Measurements from ENCODE around the gene FAM120B.

Gene FAM120B

DNA sequence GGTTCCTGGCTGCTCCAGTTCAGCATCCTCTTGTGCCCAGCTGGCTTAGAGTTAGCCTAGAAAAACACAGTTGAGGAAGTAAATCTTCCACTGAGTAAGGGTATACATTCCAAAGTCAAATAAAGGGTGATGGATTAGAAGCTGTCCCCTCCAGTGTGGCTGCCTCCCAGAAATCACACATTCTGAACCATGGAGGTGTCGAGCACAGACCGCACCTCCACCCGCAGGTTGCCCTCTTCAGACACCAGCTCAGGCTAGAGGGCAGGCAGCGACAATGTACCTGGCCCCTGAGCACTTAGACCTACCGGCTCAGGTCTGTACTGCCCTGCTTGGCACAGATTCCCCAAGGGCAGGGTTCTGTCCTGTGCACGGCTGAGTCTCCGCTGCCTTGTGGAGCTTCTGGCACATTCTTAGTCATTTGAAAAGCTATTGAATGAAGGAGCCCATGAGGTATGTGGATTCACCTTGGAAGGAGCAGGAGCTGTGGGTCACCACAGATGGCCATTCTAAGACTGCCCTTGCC, 118.1 kb downstream of the FAM120B start:
- no peak for DNase-seq

GRCh38 chr6:170429450-170429849, 122.9 kb downstream of the FAM120B start:
- DNase-seq, result no peak

DNA sequence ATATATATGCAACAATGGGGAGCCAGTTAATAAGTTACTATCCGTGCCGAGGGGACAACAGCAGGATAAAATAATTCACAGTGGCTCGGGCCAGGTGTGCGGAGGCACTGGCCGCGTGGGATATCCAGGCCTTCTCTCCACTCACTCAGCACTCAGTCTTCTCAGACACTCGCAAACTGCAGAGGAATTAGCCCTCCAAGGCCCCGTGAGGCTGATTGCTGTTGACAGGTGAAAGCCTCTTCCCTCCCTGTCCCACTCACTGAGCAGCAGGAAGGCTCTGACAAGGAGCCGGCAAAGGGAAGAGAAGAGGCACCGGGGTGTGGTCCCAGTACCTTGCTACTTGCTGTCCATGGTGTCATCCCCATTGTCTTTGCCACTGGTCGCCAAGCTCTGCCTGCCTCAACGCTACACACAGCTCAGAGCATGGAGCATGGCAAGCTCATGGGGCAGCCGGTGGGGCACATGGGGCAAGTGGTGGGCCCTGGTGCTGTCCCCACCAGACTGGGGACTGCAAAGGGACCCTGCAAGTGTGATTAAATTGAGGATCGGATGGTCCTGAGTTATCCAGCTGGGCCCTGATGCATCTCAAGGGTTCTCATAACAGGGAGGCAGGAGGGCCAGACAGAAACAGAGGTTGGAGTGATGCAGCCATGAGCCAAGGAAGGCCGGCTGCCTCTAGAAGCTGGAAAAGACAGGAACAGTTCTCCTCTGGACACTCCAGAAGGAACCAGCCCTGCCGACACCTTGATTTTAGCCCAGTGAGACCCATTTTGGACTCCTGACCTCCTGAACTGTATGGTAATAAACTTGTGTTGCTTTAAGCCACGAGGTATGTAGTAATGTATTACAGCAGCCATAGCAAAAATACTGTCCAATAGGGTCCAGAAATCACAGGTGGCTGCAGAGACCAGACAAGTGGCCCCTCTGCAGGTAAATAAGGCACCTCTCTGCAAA, 126.9 kb downstream of the FAM120B start:
- DNase-seq, result no peak

GRCh38 chr6:170434117-170434820, 127.7 kb downstream of the FAM120B start:
- no peak for DNase-seq

DNA sequence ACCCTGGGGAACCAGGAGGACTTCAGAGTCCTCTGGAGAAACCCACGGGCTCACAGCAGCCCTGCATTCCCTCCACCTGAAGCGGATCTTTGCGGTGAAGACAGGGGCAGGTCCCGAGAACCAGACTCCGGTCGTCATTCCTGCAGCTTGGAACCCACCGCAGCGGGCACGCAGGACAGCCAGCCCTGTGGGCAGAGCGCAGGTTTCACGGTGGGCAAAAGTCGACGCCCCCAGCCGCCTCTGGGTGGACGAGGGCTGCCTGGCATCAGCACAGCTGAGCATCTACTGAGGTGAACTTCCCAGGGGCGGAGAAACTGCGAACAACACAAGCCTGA, 128.2 kb downstream of the FAM120B start:
- no peak for DNase-seq

DNA sequence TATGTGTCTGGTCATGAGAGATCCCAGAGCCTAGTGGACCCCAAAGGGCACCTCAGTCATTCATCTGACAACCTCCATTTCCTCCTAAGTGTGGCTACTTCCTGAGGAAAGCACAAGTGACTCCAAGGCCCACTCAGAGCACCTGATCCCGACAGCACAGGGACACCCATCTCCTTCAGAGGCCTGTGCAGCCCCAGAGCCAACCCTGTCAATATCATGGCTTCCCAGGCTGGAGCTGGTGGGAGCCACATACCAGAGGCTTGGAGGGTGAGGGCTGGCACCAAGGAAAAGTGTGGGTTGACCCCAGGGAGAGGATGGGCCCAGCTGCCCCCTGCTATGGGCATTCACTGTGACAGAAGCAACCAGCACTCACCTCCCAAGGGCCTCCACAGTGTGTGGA, 129.2 kb downstream of the FAM120B start:
- DNase-seq, result no peak

GRCh38 chr6:170436209-170436809, 129.8 kb downstream of the FAM120B start:
- DNase-seq, result no peak

DNA sequence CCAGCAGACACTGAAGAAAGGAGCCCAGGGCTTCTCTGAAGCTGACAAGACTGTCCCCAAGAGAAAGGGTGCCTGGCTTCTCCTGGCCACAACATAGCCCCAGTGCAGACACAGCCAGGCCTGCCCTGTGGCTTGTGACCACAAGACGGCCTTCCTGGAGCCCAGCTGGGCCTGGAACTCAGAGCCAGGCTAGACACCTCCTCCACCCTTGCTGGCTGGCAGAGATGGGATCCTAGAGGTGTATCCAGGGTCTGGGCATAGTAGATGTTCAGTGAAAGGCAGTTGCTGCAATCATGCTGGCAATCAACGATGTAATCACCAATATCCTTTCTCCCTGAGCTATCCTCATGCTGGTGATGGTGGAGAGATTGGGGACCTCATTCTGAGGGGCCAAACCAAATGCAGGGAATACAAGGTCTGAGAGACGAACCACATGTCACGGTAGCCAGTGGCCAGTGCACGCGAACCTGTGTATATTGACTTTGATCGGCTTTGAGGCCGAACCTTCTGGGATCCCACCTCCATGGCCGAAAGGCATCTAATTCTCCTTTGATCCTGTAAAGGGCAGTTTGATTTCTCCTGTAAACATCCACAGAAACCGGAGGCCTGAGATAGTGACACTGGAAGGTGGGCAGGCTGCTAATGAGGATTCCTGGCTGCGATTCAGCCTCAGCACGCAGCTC, 131.3 kb downstream of the FAM120B start:
- no peak for DNase-seq

DNA sequence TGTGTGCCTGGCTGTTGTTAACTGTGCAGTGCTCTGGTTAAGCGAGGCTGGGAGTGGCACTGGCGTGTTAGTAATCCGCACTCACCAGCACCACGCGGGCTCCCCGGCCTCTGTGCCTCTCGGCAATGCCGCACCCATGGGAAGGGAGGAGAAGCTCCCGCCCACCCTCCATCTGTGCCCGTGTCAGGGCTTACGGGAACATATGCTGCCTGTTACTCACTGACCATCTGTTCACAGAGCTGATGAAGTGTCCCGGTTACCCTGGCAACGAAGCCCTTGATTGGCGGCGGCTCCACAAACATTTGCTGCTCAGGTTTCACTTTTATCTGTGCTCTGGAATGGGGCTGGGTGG, 131.8 kb downstream of the FAM120B start:
- DNase-seq, result peak; percentile 82 to 96

DNA sequence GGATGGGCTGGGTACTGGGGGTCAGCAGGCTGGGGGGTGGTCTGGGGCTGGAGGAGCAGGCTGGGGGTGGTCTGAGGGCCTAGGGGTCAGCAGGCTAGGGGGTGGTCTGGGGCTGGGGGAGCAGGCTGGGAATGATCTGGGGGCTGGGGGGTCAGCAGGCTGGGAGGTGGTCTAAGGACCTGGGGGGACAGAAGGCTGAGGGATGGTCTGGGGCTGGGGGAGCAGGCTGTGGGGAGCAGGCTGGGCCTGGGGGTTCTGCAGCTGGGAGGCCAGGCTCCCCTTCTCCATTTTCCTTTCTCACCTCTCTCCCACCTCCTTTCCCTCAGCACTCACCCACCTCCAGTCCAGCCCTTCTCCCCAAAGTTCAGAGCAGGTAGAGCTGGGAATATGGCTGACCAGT, 132.3 kb downstream of the FAM120B start:
- no peak for DNase-seq

DNA sequence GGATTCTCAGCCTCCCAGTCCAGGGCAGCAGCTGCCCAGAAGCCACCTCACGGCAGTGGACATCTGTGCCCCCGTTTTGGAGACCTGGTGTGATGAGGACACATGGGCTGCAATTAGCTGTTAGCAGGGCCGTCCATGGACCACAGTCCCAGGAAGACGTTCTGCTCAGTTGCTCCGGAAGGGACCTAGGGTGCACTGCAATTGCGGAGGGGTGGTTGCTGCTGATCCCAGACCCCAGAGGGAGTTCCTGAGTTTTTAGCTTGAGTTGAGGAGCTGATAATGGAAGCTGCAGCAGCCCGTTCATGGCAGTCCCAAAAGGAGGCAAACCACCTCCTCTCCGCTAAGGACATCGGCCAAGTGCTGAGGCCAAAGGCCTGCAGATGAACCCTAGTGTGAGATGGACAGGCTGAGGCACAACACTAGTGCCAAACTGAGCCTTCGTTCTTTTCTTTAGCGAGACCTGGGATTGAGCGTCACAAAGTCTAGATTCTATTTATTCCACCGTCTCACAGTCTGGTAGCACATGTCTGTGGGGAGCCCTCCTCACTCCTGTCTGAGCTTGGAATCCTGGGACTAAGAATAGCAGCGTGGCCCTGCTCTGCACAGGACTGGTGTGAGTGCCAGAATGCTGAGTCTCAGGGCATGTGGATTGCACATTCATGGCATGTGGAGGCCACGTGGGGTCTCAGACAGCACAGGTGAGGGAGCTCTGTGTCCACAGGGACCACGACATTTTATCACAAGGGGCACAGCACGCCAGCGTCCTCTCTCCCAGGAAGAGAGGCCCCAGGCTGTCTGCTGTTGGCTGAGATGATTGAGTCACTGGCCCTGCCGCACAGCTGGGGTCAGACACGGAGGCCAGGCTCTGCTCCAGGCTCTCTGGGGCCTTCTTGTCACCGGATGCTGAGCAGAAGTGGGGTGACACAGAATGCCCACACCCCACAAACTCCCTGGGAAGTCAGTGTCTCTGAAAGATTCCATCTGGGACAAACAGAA, 133.1 kb downstream of the FAM120B start:
- DNase-seq, result no peak

DNA sequence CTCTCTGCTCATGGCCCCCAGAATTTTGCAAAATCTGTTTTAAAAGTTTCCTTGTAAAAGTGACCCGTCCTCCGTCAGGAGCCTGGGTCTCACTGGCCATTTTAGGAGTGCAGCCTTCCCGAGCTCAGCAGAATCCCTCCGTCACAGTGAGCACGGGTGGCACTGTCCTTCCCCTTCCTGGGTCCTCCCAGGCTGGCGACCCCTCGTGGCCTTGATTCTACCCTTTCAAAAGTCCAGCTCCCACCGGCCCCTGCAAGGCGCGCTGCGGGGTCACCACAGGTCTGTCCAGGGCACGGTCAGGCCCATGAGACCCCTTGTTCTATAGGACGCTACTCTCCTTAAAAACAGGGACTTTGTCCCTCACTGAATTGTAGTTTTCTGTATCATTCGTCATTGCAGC, 133.9 kb downstream of the FAM120B start:
- DNase-seq, result no peak

DNA sequence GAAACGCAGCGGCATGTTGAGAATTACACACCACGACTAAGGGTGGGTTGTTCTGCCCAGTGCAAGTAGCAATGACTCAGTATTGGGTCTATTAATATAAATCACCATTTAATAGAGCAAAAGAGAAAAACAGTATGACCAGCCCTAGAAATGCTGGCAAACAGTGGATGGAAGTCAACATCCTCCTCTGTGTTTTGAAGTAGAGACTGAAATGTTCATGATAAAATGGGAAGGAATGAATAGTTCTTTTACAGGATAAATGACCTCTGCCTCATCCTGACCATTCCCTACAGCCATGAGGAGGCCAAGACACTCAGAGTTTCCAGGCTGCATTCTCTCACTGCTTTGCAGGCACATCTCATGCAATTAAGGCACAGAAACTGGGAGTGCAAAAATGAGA, 134.8 kb downstream of the FAM120B start:
- DNase-seq, result no peak

- DNase-seq, result no peak
Measured at GRCh38 chr6:170442596-170442995, 136.0 kb downstream of the FAM120B start.

GRCh38 chr6:170443151-170443662, 136.6 kb downstream of the FAM120B start:
- DNase-seq, result no peak

DNA sequence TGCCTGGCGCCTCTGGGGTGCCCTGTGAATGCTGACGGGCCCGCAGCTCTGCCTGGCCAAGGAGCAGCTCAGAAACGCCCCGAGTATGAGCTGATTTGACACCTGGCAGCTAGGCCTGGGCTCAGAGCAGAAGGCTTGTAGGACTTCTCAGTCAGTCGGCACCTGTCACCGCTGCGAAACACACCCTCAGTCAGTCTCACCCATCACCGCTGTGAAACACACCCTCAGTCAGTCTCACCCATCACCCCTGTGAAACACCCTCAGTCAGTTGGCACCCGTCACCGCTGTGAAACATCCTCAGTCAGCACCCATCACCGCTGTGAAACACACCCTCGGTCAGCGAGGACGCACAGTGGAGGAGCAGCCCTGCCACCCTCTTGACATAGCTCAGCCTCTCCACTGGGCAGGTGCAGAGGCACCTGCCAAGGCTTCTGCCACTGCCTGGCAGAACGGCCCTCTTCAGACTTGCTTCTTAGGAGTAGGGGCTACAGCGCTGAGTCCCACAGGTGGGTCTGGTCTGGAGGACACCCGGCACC, 137.6 kb downstream of the FAM120B start:
- DNase-seq, result no peak

- DNase-seq, result no peak
Measured at GRCh38 chr6:170444811-170445211, 138.3 kb downstream of the FAM120B start.

DNA sequence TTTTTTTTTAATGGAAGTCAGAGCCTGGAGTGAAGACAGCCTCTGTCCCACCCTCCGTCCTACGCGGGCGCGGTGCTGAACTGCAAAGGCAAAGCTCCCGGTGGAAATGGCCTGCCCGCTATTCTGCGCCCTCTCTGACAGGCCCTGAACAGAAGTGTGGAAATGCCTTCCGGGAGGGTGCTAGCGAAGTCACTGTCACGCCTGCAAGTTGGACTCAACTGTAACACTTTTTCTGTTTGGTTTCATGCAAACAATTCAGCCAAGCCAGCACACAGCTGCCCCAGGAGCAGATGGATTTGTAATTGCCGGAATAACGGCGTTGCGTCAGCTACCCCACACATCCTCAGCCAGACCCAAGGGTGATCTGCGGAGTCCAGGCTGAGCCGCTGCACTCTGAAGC, 138.9 kb downstream of the FAM120B start:
- no peak for DNase-seq

GRCh38 chr6:170445971-170446370, 139.4 kb downstream of the FAM120B start:
- no peak for DNase-seq

- no peak for DNase-seq
Measured at GRCh38 chr6:170446841-170447560, 140.4 kb downstream of the FAM120B start.

DNA sequence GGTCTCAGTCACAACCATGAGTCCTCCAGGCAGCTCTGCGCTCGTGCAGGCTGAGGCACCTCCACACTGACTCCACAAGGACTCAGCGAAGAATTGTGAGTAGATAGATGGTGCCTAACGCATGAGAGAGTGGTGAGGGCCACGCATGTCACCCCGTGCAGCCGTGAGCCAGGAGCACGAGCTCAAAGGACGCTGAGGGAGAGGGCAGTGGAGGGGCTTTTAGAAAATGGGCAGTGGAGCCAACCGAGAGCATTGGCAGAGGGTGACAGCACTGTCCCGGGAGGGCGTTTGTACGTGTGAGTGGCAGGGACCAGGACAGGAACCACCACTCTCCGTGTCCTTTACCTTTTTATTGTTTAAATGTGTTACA, 141.0 kb downstream of the FAM120B start:
- no peak for DNase-seq
